Transverse colon (tissue), 3 donors: ENCODE results near the gene HK2.

Source experiments
- CTCF ChIP-seq, 5 experiments: fragments of 200-600 bp in 3 of 5; fragments of 450-650 bp in 2 of 5; sonication (generic) in 3 of 5; IDR thresholded peaks; 1 replicate in 2 of 5; 2 replicates in 3 of 5; pipeline ENCODE4 v1.5.1; 2016 to 2017; ENCODE audit warnings: antibody characterized with exemption in 5 of 5, inconsistent platforms in 3 of 5, mild to moderate bottlenecking in 2 of 5, moderate library complexity in 1 of 5
- POLR2A ChIP-seq: fragments of 450-650 bp; IDR thresholded peaks from one replicate; pipeline ENCODE4 v1.6.1; 2016; ENCODE audit warnings: antibody characterized with exemption, mild to moderate bottlenecking, moderate library complexity

GRCh38 chr2:74847070-74847858 is 13.3 kb downstream of the HK2 start:
- TF ChIP-seq POLR2A (no peak), CTCF (IDR thresholded peaks at IDR 0.05) (no peak)
